A204.1 (cell line): ENCODE measurements around the gene CD6.

ENCODE experiments used
- FAIRE-seq: peaks from 2 replicates; lab custom pipeline; 2012; peaks lifted over from hg19 to GRCh38; lab: Jason Lieb, UNC

Gene CD6, protein sequence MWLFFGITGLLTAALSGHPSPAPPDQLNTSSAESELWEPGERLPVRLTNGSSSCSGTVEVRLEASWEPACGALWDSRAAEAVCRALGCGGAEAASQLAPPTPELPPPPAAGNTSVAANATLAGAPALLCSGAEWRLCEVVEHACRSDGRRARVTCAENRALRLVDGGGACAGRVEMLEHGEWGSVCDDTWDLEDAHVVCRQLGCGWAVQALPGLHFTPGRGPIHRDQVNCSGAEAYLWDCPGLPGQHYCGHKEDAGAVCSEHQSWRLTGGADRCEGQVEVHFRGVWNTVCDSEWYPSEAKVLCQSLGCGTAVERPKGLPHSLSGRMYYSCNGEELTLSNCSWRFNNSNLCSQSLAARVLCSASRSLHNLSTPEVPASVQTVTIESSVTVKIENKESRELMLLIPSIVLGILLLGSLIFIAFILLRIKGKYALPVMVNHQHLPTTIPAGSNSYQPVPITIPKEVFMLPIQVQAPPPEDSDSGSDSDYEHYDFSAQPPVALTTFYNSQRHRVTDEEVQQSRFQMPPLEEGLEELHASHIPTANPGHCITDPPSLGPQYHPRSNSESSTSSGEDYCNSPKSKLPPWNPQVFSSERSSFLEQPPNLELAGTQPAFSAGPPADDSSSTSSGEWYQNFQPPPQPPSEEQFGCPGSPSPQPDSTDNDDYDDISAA

DNA sequence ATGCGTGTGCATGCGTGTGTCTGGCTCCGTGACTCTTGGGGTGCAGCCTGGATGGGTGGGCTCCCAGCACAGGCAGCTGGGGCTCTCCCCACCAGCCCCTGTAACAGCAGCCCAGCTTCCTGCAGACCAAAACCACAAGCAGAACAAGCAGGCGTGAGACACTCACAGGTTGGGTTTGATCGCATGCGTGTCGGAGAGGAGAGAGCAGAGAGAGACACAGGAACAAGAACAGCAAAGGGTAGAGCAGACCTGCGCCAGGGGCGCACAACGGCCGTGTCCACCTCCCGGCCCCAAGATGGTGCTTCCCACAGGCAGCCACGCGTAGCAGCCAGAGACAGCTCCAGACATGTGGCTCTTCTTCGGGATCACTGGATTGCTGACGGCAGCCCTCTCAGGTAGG lies at the start of gene CD6:
TSS of gene CD6 (plus strand) at position 161 of the 400 bp plus-strand sequence. CDS start at position 347, 186 bp downstream.
- no peak for FAIRE-seq

DNA sequence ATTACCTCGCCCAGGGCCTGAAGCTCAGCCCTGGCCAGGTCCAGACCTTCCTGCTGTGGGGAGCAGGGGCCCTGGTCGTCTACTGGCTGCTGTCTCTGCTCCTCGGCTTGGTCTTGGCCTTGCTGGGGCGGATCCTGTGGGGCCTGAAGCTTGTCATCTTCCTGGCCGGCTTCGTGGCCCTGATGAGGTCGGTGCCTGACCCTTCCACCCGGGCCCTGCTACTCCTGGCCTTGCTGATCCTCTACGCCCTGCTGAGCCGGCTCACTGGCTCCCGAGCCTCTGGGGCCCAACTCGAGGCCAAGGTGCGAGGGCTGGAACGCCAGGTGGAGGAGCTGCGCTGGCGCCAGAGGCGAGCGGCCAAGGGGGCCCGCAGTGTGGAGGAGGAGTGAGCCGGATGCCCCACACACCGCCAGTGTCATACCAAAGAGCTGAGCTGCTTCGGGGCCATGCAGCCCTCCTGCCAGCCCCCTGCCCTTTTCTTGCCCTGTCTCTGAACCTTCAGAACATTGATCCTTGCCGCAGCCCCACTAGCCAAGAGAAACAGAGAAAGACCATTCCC lies 49.6 kb upstream of the CD6 start:
- no peak for FAIRE-seq

- FAIRE-seq = no peak
Measured at GRCh38 chr11:60922906-60923305, 48.6 kb upstream of the CD6 start.

GRCh38 chr11:60923326-60923725 lies 48.2 kb upstream of the CD6 start:
- FAIRE-seq = no peak

DNA sequence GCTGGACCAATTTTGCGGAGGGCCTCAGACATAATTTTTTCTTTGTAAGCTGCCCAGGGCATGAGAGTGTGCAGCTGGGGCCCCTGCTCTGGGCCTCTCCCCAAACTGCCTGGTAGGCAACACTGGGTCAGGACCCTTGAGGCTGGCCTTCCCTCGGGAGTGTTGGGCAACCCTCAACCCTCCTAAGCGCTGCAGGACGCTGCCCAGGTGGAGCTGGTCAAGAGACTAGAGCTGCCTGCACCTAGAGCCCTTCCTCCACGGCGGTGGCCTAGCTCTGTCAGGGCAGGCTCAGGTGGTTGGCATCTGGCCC lies 47.7 kb upstream of the CD6 start:
- FAIRE-seq = no peak

GRCh38 chr11:60924110-60924905 lies 47.2 kb upstream of the CD6 start, which contains the start of gene TMEM132A:
Gene TMEM132A, plus strand, starts transcription at chr11:60924460. Its CDS starts 174 bp downstream, at chr11:60924634.
- FAIRE-seq = no peak

GRCh38 chr11:60924906-60925853 lies 46.3 kb upstream of the CD6 start:
- FAIRE-seq = no peak

DNA sequence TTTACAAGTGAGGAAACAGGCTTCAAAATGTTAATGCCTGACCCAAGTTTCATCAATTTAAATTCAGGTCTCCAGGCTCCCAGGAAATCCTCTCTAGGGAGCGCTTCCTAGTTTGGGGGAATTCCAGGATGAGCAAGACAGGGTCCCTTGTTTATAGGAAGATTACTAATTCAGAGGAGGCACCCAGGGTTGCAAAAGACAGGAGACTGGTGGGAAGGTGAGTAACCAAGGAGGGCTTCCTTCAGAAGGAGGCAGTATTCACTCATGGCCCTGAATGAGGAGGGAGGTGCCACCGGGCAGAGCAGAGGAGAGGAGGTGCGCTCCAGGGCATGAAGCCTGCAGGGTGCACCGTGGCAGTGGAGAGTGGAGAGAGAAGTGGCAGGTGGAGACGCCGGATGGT lies 45.6 kb upstream of the CD6 start:
- no peak for FAIRE-seq

- no peak for FAIRE-seq
Measured at GRCh38 chr11:60926500-60926899, 45.0 kb upstream of the CD6 start.

- no peak for FAIRE-seq
Measured at GRCh38 chr11:60927061-60927592, 44.4 kb upstream of the CD6 start.

DNA sequence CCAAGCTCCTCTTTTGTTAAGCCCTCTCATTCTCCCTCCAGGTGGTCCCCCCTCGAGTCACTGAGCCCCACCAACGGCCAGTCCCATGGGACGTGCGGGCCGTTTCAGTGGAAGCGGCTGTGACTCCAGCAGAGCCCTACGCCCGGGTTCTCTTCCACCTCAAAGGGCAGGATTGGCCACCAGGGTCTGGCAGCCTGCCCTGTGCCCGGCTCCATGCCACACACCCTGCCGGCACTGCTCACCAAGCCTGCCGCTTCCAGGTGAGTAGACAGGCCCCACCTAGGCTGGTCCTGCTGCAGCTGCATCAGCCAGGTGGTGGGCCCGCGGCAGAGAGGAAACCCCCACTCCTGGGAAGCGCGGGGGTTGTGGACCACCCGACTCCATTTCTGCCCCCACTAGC lies 43.9 kb upstream of the CD6 start:
- FAIRE-seq = no peak

DNA sequence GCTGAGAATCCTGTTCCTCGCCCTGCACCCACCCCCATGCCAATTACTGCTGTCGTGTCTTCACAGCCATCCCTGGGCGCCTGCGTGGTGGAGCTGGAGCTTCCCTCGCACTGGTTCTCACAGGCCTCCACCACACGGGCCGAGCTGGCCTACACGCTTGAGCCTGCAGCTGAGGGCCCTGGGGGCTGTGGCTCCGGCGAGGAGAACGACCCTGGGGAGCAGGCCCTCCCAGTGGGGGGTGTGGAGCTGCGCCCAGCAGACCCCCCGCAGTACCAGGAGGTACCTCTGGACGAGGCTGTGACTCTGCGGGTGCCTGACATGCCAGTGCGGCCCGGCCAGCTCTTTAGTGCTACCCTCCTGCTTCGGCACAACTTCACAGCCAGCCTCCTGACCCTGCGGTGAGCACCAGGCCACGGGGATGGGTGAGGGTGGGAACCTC lies 42.9 kb upstream of the CD6 start:
- FAIRE-seq = no peak

DNA sequence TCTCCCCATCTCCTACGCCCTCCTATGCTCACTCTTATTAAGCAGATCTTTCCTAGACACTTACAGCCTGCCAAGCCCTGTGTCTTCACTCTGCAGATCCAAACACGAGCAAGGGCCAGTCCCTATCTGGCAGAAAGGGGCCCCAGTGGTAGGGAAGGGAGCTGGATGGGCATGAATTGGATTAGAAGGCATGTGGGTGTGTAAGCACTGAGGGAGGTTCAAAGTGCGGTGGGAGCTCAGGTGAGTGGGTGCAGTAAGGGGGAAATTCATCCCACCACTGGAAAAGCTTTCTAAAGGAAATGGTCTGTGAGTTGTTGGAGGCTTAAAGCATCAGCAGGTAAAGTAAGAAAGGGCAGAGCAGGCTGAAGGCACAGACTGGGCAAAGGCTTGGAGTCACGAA lies 41.7 kb upstream of the CD6 start:
- no peak for FAIRE-seq

- FAIRE-seq = no peak
Measured at GRCh38 chr11:60930394-60930793, 41.1 kb upstream of the CD6 start.

GRCh38 chr11:60931917-60932316 lies 39.6 kb upstream of the CD6 start:
- FAIRE-seq = no peak

- no peak for FAIRE-seq
Measured at GRCh38 chr11:60932605-60933356, 38.7 kb upstream of the CD6 start.

DNA sequence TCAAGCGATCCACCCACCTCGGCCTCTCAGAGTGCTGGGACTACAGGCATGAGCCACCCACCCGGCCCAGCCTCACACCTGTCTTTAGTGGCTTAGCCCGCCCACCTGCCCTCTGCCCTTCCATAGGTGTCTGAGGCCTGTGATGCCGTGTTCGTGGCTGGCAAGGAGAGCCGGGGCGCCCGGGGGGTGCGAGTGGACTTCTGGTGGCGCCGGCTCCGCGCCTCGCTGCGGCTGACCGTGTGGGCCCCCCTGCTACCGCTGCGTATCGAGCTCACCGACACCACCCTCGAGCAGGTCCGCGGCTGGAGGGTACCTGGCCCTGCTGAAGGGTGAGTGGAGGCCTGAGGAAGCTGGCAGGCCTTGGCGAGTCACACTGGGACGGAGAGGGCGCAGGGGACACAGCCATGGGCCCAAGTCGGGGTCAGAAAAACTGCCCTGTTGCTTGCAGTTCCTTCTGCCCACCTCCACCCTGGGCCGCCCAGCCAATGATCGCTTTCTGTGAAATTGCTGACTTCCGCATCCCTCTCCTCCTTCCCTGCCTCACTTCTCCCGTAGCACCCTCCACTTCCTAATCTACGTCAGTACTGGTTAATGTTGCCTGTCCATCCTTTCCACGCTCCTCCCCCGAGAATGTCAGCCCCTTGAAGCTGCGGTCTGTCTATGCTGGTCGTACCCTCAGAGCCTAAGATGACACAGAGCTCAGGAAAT lies 37.9 kb upstream of the CD6 start:
- no peak for FAIRE-seq

- FAIRE-seq = no peak
Measured at GRCh38 chr11:60934124-60934789, 37.2 kb upstream of the CD6 start.
